NCI-H2171 (cell line): Measurements from ENCODE around the gene BNIP2.
A peak's percentile ranks its signal among the peaks of the same experiment; 100 is the strongest.
"Not testable (repeated sequence)": the region's sequence is repeated elsewhere in the genome, so short reads cannot be mapped to it uniquely, and the experiment has no call there.

Source experiments
- DNase-seq: peaks from one replicate; lab custom pipeline; 2025; lab: John Stamatoyannopoulos, UW

BNIP2 gene, protein sequence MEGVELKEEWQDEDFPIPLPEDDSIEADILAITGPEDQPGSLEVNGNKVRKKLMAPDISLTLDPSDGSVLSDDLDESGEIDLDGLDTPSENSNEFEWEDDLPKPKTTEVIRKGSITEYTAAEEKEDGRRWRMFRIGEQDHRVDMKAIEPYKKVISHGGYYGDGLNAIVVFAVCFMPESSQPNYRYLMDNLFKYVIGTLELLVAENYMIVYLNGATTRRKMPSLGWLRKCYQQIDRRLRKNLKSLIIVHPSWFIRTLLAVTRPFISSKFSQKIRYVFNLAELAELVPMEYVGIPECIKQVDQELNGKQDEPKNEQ

GRCh38 chr15:59688782-59689625, at the start of gene BNIP2:
TSS of gene BNIP2 (minus strand) at chr15:59689320. CDS start at chr15:59682457, 6,863 bp downstream.
- DNase-seq = peak; percentile 97

DNA sequence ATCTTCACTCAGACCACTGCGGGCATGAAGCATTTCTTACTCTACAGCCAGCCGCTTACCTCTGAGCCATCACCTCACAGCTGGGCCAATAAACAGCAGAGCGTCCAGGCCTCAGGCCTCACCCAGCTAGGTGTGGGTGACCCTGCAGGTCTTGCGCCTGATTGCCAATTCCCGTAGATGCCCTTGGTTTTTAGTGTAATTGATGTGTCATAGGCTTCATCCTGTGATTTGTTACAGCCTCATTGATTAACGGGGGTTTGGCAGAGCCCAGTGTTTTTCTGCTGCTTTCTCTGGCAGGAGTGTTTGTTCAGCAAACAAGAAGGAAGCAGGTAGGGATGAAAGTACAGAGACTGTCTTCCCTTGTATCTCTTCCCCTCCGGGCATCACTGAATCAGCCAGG, 49.6 kb upstream of the BNIP2 start:
- no peak for DNase-seq

DNA sequence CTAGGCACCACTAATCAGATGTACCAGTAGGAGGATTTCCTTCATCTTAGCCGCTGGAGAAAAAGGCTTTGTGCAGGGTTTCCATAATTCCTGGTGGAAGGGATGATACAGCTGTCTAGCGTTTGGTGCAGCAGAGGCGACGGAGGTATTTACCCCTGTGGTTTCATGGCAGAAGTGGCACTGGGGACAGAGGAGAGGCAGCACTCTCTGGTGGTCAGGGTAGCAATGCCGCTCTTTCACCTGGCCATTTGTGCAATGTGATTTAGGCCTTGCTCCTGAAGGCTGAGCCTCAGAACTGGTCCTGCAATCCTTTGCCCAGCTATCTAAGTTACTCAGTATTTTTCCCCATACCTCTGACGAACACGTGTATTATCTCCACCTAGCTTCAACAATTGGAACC, 47.1 kb upstream of the BNIP2 start:
- no peak for DNase-seq

DNA sequence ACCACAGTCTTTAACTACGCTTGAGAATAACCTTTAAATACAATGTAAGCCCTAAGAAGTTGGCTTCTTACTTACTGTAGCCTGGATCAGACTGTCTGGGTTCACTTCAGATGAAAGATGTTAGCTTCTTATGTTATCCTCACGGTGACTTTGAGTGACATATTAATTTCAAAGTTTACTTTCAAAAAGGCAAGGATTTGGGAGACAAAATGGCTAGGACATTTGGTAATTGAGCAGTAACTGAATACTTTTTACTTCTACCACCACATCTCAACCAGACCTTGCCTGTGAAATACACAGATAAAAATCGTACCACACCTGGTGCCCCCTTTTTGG, 36.0 kb upstream of the BNIP2 start:
- DNase-seq = no peak

- DNase-seq = no peak
Observed at GRCh38 chr15:59723687-59724346, 34.7 kb upstream of the BNIP2 start.

GRCh38 chr15:59722476-59722875, 33.4 kb upstream of the BNIP2 start:
- DNase-seq = no peak

- no peak for DNase-seq
Observed at GRCh38 chr15:59722037-59722436, 32.9 kb upstream of the BNIP2 start.

GRCh38 chr15:59721411-59721810, 32.3 kb upstream of the BNIP2 start:
- DNase-seq = no peak

DNA sequence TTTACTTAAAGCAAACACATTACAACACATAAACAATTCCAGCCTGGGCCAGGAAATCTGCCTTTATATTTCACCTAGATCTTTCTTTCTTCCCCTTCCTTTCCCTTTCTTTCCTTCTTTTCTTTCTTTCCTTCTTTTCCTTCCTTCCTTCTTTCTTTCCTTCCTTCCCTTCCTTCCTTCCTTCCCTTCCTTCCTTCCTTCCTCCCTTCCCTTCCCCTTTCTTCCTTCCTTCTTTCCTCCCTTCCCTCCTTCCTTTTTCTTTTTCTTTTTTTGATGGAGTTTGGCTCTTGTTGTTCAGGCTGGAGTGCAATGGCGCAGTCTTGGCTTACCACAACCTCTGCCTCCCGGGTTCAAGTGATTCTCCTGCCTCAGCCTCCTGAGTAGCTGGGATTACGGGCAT, 24.1 kb upstream of the BNIP2 start:
- no peak for DNase-seq

DNA sequence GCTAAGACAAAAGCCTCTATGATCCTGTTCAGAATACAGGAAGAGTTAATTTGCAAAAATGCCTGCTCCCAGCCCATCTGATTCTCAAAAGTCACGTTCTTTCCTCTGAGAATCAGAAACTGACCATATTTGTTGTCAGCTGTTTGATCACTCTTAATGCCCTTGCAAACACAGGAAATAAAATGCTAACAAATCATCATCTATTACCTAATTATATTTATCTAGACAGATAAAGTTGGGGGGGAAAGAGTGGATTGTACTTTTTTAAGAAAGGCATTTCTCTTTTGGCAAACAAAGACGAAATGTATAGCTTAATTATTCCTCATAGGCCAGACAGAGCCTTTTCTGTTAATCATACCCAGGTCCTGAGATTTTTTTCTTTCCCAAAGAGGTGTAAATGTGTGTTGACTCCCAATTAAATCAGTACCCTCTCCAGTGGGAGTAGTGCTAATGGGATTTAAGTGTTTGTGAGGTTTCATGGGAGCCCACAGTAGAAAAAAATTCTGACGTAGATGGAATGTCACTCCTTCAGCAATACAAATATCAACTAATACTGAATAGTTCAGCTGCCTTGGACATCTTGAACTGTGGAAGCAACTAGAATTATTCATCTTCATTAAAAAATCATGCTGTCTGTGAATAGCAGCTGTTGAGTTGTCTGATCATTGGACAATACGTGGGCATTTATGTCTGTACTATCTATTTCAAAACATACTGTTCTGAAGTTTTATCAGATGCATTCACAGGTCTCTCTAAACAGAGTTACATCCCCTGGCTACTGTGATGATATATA, 22.5 kb upstream of the BNIP2 start:
- no peak for DNase-seq

GRCh38 chr15:59707619-59708018, 18.5 kb upstream of the BNIP2 start:
- no peak for DNase-seq

DNA sequence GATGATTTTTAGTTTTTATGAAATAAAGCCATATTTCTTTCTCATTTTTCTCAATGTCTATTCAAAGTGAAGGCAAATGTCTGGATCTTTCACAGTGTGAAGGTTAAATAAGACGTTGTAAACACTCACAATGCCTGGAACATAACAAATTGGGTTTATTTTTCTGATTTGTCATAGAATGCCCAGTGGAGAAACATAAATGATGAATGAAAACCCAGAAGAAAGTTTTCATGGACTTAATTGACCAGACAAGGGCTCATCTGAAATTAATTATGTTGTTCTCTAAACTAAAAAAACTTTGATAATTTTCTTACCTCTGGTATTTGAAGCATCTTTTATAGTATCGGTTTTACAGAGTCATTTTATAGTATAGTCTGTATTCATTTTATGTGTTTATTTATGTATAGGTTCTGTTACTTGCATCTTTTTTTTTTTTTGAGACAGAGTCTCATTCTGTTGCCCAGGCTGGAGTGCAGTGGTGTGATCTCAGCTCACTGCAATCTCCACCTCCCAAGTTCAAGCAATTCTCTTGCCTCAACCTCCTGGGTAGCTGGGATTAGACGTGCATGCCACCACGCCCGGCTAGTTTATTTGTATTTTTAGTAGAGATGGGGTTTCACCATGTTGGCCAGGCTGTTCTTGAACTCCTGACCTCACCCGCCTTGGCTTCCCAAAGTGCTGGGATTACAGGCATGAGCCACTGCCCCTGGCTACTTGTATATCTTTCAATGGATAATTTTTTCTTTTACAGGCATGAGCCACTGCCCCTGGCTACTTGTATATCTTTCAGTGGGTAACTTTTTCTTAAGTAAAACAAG, 15.1 kb upstream of the BNIP2 start:
- DNase-seq = no peak

DNA sequence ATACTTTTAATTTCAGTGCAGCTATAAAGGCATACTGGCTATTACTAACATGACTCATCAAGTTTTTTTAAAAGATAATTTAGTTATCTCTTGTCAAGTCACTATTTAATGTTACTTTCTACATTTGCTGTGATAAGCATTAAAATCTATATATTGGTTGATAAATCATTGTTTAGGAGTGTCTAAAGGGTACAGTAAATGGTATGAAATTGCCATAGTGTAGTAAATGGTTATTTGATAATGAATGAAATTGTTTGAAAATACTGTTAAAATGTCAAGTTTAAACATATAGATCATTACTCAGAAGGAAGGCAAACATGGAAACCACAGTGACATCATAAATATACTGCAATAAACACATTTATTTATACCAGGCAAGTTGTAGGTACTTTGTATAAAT, 13.2 kb upstream of the BNIP2 start:
- DNase-seq = no peak

DNA sequence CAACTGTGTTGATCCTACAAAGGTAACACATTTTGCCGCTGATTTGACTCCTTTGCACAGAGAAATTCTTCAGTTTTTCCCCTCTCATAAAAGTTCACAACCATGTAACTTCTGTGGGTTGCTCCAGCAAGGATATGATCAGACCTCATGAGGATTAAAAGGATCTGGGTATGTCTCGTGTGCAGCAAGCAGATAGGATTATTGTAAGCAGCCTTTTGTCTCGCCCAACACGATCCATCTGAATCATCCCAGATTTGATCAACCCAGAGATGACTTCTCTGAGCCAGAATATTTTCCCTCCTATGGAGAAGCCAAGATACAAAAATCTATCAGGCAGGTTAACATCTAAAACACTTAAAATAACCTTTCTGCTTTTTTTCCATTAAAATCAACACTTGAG, 12.8 kb upstream of the BNIP2 start:
- no peak for DNase-seq

- DNase-seq = no peak
Observed at GRCh38 chr15:59699810-59700431, 10.8 kb upstream of the BNIP2 start.

DNA sequence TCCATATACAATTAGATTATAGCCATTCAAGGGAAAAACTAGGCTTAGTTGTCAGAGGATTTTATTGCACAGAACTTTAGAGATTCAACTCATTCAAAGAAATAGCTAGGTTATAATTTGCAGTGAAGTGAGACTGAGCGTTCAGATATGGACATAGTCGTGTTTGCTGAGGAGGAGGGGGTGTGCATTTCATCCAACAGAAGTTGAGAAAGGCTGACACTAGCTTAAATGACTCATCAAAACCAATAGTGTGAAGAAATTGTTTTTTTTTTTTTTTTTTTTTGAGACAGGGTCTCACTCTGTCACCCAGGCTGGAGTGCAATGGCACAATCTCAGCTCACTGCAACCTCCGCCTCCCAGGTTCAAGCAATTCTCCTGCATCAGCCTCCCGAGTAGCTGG, 8.9 kb upstream of the BNIP2 start:
- DNase-seq = not testable (repeated sequence)

DNA sequence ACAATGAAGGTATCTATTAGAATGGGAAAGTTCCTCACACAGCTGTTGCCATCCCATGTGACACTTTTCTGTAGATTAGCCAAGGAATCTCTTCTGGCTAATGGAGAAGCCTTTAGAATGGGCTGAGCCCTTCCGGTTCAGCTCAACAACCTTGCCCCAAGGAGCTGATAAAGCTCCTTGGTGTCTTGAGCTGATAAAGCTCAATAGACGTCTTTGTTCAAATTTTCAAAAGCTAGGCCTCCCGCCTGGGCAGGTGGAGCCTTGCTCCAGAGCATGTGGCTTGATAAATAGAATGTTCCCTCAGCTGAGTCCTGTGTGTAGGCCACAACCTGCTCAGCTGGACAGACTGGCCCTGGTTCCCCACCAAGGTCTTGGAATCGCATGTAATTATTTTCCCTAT, 7.2 kb upstream of the BNIP2 start:
- DNase-seq = no peak

GRCh38 chr15:59694779-59695178, 5.7 kb upstream of the BNIP2 start:
- no peak for DNase-seq

DNA sequence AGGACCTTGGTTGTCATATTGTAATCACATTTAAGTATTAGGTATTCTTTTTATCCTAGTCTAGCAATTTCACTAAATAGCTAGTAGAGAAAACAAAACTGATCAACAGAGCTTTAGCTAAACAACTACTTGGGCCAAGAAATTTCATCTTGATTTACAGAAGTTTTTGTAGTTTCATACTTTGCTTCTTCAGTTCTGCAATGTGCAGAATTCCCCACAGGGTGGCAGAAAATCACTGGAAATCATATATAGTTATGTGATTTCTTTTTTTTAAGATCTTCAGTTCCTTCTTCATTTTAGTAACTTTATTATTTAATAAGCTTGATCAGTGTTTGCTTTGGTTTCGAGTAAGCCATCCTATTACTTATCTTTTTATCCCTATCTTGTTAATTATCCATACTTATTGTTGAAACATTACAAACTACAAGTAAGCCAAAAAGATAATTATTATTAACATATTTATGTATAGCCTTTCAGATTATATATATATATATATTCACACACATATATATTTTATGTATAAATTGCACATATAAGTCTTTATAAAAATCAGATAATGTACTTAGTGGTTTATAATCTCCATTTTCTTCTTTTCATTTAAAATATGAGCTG, 2.2 kb upstream of the BNIP2 start:
- peak; percentile 5 for DNase-seq

GRCh38 chr15:59689626-59690236, 611 bp upstream of the BNIP2 start:
- peak; percentile 70 for DNase-seq
